ENCODE measurements around the gene KCMF1.

DNA sequence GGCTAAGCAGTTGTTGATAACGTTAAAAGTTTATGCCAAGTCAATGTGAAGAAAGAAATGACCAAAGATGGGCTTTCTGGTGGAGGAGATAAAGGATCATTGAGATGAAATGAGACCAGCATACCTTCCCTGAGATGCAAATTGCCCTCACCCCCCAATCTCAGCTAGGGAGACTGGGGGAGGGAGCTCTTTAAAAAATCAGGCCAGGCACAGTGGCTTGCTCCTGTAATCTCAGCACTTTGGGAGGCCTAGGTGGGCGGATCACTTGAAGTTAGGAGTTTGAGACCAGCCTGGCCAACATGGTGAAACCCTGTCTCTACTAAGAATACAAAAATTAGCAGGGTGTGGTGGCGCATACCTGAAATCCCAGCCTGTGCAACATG is 30.9 kb upstream of the KCMF1 start:
- TF ChIP-seq, protein P1, sequence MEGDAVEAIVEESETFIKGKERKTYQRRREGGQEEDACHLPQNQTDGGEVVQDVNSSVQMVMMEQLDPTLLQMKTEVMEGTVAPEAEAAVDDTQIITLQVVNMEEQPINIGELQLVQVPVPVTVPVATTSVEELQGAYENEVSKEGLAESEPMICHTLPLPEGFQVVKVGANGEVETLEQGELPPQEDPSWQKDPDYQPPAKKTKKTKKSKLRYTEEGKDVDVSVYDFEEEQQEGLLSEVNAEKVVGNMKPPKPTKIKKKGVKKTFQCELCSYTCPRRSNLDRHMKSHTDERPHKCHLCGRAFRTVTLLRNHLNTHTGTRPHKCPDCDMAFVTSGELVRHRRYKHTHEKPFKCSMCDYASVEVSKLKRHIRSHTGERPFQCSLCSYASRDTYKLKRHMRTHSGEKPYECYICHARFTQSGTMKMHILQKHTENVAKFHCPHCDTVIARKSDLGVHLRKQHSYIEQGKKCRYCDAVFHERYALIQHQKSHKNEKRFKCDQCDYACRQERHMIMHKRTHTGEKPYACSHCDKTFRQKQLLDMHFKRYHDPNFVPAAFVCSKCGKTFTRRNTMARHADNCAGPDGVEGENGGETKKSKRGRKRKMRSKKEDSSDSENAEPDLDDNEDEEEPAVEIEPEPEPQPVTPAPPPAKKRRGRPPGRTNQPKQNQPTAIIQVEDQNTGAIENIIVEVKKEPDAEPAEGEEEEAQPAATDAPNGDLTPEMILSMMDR (IDR thresholded peaks at IDR 0.05; ENCODE audit: low read depth, low read length, missing input control) = no peak
- TF ChIP-seq GABPA (IDR thresholded peaks at IDR 0.05 in 1 of 2, conservative IDR thresholded peaks at IDR 0.05 in 1 of 2) (no peak), SP1 (IDR thresholded peaks at IDR 0.05) (no peak), YY1 (IDR thresholded peaks at IDR 0.05) (no peak), TAF1 (conservative IDR thresholded peaks at IDR 0.05) (no peak), JUND (IDR thresholded peaks at IDR 0.05) (no peak), NR2F2 (IDR thresholded peaks at IDR 0.05) (no peak), RXRA (IDR thresholded peaks at IDR 0.05) (no peak), EGR1 (IDR thresholded peaks at IDR 0.05; ENCODE audit: low read depth in 2 of 2) (no peak), RAD21 (IDR thresholded peaks at IDR 0.05) (no peak)
- TF ChIP-seq, protein P2, sequence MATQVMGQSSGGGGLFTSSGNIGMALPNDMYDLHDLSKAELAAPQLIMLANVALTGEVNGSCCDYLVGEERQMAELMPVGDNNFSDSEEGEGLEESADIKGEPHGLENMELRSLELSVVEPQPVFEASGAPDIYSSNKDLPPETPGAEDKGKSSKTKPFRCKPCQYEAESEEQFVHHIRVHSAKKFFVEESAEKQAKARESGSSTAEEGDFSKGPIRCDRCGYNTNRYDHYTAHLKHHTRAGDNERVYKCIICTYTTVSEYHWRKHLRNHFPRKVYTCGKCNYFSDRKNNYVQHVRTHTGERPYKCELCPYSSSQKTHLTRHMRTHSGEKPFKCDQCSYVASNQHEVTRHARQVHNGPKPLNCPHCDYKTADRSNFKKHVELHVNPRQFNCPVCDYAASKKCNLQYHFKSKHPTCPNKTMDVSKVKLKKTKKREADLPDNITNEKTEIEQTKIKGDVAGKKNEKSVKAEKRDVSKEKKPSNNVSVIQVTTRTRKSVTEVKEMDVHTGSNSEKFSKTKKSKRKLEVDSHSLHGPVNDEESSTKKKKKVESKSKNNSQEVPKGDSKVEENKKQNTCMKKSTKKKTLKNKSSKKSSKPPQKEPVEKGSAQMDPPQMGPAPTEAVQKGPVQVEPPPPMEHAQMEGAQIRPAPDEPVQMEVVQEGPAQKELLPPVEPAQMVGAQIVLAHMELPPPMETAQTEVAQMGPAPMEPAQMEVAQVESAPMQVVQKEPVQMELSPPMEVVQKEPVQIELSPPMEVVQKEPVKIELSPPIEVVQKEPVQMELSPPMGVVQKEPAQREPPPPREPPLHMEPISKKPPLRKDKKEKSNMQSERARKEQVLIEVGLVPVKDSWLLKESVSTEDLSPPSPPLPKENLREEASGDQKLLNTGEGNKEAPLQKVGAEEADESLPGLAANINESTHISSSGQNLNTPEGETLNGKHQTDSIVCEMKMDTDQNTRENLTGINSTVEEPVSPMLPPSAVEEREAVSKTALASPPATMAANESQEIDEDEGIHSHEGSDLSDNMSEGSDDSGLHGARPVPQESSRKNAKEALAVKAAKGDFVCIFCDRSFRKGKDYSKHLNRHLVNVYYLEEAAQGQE (IDR thresholded peaks at IDR 0.05) = no peak
- TF ChIP-seq, protein P3, sequence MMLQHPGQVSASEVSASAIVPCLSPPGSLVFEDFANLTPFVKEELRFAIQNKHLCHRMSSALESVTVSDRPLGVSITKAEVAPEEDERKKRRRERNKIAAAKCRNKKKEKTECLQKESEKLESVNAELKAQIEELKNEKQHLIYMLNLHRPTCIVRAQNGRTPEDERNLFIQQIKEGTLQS (IDR thresholded peaks at IDR 0.05) = no peak
